HepG2 (cell line): ENCODE results near the gene RELB. TPM values are rescaled to one million over a fixed set of nuclear protein-coding genes. Genes with fewer than 3 reads are reported as not detected.
A peak's percentile ranks its signal among the peaks of the same experiment; 100 is the strongest.

Source experiments
- ATAC-seq: fragments of 200-7000 bp; cut with Tn5 transposase; 3 replicates; pipeline ENCODE4 v1.9.1; 2020; ENCODE audit warnings: mild to moderate bottlenecking, moderate library complexity
- BruUV-seq: library from RNA; stranded (reverse); fragments of 400-500 nt; replicated peaks from 2 replicates; lab custom pipeline; 2021; lab: Mats Ljungman, UMichigan
- CTCF ChIA-PET: fragments of 300-600 bp; formaldehyde crosslinking; extraction: SDS; loops from one replicate; lab custom pipeline; 2021; ENCODE audit warnings: low total read pairs, inconsistent platforms, low intra/inter-chr PET ratio; lab: Yijun Ruan, JAX
- POLR2A ChIA-PET: fragments of 350-600 bp; sonication (Branson Sonifier 250); formaldehyde crosslinking; loops from one replicate; lab custom pipeline; 2020; ENCODE audit warnings: antibody characterized with exemption, inconsistent platforms; lab: Yijun Ruan, JAX
- DNase-seq: peaks from one replicate; pipeline ENCODE4 v3.0.0-alpha.2; 2015; ENCODE audit warnings: low spot score
- FAIRE-seq: peaks from 3 replicates; lab custom pipeline; 2011; peaks lifted over from hg19 to GRCh38; lab: Jason Lieb, UNC
- H2AFZ ChIP-seq: one replicate; pipeline ENCODE4 v1.6.1; 2011; ENCODE audit warnings: low read length, inconsistent platforms
- H3K27ac ChIP-seq: fragments of 300-600 bp; 3 replicates; pipeline ENCODE4 v1.8.0; 2011; ENCODE audit warnings: mixed run types, mild to moderate bottlenecking, mixed read lengths, low read length, inconsistent platforms; ENCODE audit not compliant: insufficient read depth; ENCODE audit errors: extremely low read length
- H3K27me3 ChIP-seq, 2 experiments: fragments of 200-600 bp in 1 of 2; 2 replicates in 1 of 2; 3 replicates in 1 of 2; pipeline versions ENCODE4 v1.6.0 to v1.8.0; 2011; ENCODE audit warnings: low read length in 2 of 2, mild to moderate bottlenecking in 2 of 2, moderate library complexity in 2 of 2, inconsistent platforms in 1 of 2; ENCODE audit not compliant: insufficient read depth in 2 of 2, control insufficient read depth in 1 of 2
- H3K36me3 ChIP-seq, 2 experiments: fragments of 200-600 bp in 1 of 2; replicated peaks in 1 of 2; 2 replicates in 1 of 2; 3 replicates in 1 of 2; pipeline versions ENCODE4 v1.5.1 to v1.8.0; 2011; ENCODE audit warnings: low read length in 2 of 2, inconsistent platforms in 1 of 2; ENCODE audit not compliant: insufficient read depth in 2 of 2, control insufficient read depth in 1 of 2
- H3K4me1 ChIP-seq: 2 replicates; pipeline ENCODE4 v1.5.1; 2012; ENCODE audit warnings: low read length, inconsistent platforms; ENCODE audit not compliant: insufficient read depth
- H3K4me2 ChIP-seq: 2 replicates; pipeline ENCODE4 v1.6.0; 2011; ENCODE audit warnings: low read depth, low read length, inconsistent platforms
- H3K4me3 ChIP-seq, 3 experiments: fragments of 200-600 bp in 1 of 3; sonication (generic), shearing (Covaris generic) in 1 of 3; replicated peaks in 1 of 3; 2 replicates each; pipeline ENCODE4 v1.5.1; 2011 to 2016; ENCODE audit warnings: low read length in 3 of 3, inconsistent platforms in 2 of 3, low read depth in 2 of 3, mild to moderate bottlenecking in 2 of 3, control low read depth in 1 of 3, mixed read lengths in 1 of 3; ENCODE audit not compliant: insufficient read depth in 1 of 3
- H3K79me2 ChIP-seq: one replicate; pipeline ENCODE4 v1.6.1; 2011; ENCODE audit warnings: low read length, inconsistent platforms; ENCODE audit not compliant: insufficient read depth
- H3K9ac ChIP-seq: 2 replicates; pipeline ENCODE4 v1.6.0; 2011; ENCODE audit warnings: mild to moderate bottlenecking, low read depth, low read length, inconsistent platforms; ENCODE audit not compliant: insufficient read depth
- H3K9me3 ChIP-seq: 2 replicates; pipeline ENCODE4 v1.5.1; 2012; ENCODE audit warnings: mild to moderate bottlenecking, low read length
- H4K20me1 ChIP-seq: 2 replicates; pipeline ENCODE4 v1.6.0; 2011; ENCODE audit warnings: inconsistent platforms, mild to moderate bottlenecking, low read length, moderate library complexity; ENCODE audit not compliant: insufficient read depth
- AGO2 ChIP-seq: fragments of 200-400 bp; formaldehyde crosslinking; optimal IDR thresholded peaks from 2 replicates; pipeline ENCODE3; 2017; ENCODE audit warnings: mild to moderate bottlenecking, low read depth, low read length, moderate library complexity
- DDIT3 ChIP-seq: sonication (generic); formaldehyde crosslinking; IDR thresholded peaks from 2 replicates; pipeline ENCODE4 v1.4.0; 2020; ENCODE audit warnings: mild to moderate bottlenecking, missing genetic modification reagents
- EZH2 ChIP-seq: conservative IDR thresholded peaks from 2 replicates; pipeline ENCODE4 v1.6.1; 2012; ENCODE audit warnings: mild to moderate bottlenecking, low read depth, low read length, moderate library complexity
- HHEX ChIP-seq: IDR thresholded peaks from 2 replicates; pipeline ENCODE4 v1.6.1; 2016; ENCODE audit warnings: control low read depth
- HMGXB3 ChIP-seq: sonication (generic); formaldehyde crosslinking; IDR thresholded peaks from 2 replicates; pipeline ENCODE4 v1.4.0; 2020; ENCODE audit warnings: missing genetic modification reagents, borderline replicate concordance
- MEIS1 ChIP-seq: sonication (generic); formaldehyde crosslinking; IDR thresholded peaks from 2 replicates; pipeline ENCODE4 v1.9.0; 2021; ENCODE audit warnings: mild to moderate bottlenecking, missing genetic modification reagents, moderate library complexity, borderline replicate concordance
- NR2F6 ChIP-seq, 2 experiments: IDR thresholded peaks; 2 replicates each; pipeline ENCODE4 v1.6.1; 2016; ENCODE audit warnings: antibody characterized with exemption in 1 of 2, mild to moderate bottlenecking in 1 of 2
- SP5 ChIP-seq: IDR thresholded peaks from 2 replicates; pipeline ENCODE4 v1.6.1; 2016; ENCODE audit warnings: low read depth, borderline replicate concordance
- ZBTB3 ChIP-seq: sonication (generic); formaldehyde crosslinking; IDR thresholded peaks from 2 replicates; pipeline ENCODE4 v1.4.0; 2020; ENCODE audit warnings: low read depth, mild to moderate bottlenecking, moderate library complexity, missing genetic modification reagents, borderline replicate concordance
- ZBTB34 ChIP-seq: sonication (generic); formaldehyde crosslinking; IDR thresholded peaks from 2 replicates; pipeline ENCODE4 v1.8.0; 2022; ENCODE audit warnings: mild to moderate bottlenecking, missing genetic modification reagents
- ZBTB38 ChIP-seq: sonication (generic); formaldehyde crosslinking; IDR thresholded peaks from 2 replicates; pipeline ENCODE4 v1.5.1; 2020; ENCODE audit warnings: mild to moderate bottlenecking, missing genetic modification reagents
- ZNF256 ChIP-seq: sonication (generic); formaldehyde crosslinking; conservative IDR thresholded peaks from 2 replicates; pipeline ENCODE4 v1.4.0; 2020; ENCODE audit warnings: missing genetic modification reagents
- ZNF687 ChIP-seq: sonication (generic); formaldehyde crosslinking; IDR thresholded peaks from 2 replicates; pipeline ENCODE4 v1.5.1; 2020; ENCODE audit warnings: mild to moderate bottlenecking, missing genetic modification reagents, moderate library complexity
- ZNF878 ChIP-seq: sonication (generic); formaldehyde crosslinking; IDR thresholded peaks from 2 replicates; pipeline ENCODE4 v1.8.1; 2023; ENCODE audit warnings: mild to moderate bottlenecking, missing genetic modification reagents, moderate library complexity
- WGBS: methylation state at CpG from one replicate; pipeline ENCODE4 v1.1.6; 2017; ENCODE audit warnings: low lambda C conversion rate; 5-methylcytosine and 5-hydroxymethylcytosine counted together
- in situ Hi-C: cut with HindIII; loops from 2 replicates; pipeline ENCODE4 v1.10.0; 2017; ENCODE audit warnings: low pct_unique_long_range_greater_than_20kb; ENCODE audit not compliant: extremely low pct_ligation_motif_present
- intact Hi-C: fragments of 100-400 bp; cut with micrococcal nuclease; formaldehyde crosslinking; loops from one replicate; pipeline ENCODE4 v1.10.0; 2022; ENCODE audit not compliant: unreplicated experiment
- polyA plus RNA-seq, 8 experiments: library from polyadenylated mRNA; depleted of rRNA in 3 of 8; stranded (reverse) in 7 of 8; unstranded in 1 of 8; fragments of >200 nt; fragmentation: Illumina TruSeq in 4 of 8; extraction: Trizol in 4 of 8; gene quantifications; 2 replicates each; pipeline versions ENCODE4 v1.2.1 to v1.2.3, GENCODE V29; 2011 to 2016; ENCODE audit warnings: low read depth in 4 of 8, missing spikeins in 1 of 8, mixed read lengths in 1 of 8; ENCODE audit not compliant: insufficient read depth in 1 of 8
- total RNA-seq, 5 experiments: library from RNA; depleted of rRNA; stranded (reverse); fragments of >200 nt; fragmentation: Illumina TruSeq; extraction: Trizol; gene quantifications; 2 replicates each; pipeline ENCODE4 v1.2.3, GENCODE V29; 2016; ENCODE audit warnings: low read depth in 1 of 5

RELB gene
- total and polyA plus RNA-seq, 2 of the 13 experiments (the other 11 are each of a cell fraction or from before 2014, with no cell fraction given) = 1.9 to 3.5 TPM

- Histone ChIP-seq H3K79me2 (no peaks in the 10 kb centered on the region), H3K4me3 (no peak overlapping the region), H3K4me1 (no peaks in the 10 kb centered on the region), H3K27me3 (no peaks in the 10 kb centered on the region), H3K4me2 (no peak overlapping the region), H3K27ac (no peak overlapping the region), H3K9ac (no peak overlapping the region), H2AFZ (no peak overlapping the region), H3K36me3 (peaks cover 30 to 55% of the 10 kb centered on the region in 2 experiments; a peak in 4 of 5 replicates), H3K9me3 (no peaks in the 10 kb centered on the region), H4K20me1 (no peaks in the 10 kb centered on the region)
- ChIA-PET CTCF (no interaction called here), POLR2A (interaction anchor here (1.8 kb wide), 1 partner anchor 30 kb away, joined by 5 read pairs; the partner anchor contains the start of gene CLASRP)
- BruUV-seq = no TSS peak
- ATAC-seq (peak; percentile 51), FAIRE-seq (no peak), DNase-seq (no peak)
- in situ Hi-C loops = no loop called here
- TF ChIP-seq HMGXB3 (CRISPR knock-in tag) = no peak
- 0 out of 2 replicates have a peak, but pooled peaks have one; percentile 11 for TF ChIP-seq ZNF687 (CRISPR knock-in tag)
- TF ChIP-seq ZNF256 (CRISPR knock-in tag) = no peak
- no peak for TF ChIP-seq NR2F6 (IDR thresholded peaks at IDR 0.05)
- no peak for TF ChIP-seq NR2F6 (CRISPR knock-in tag; IDR thresholded peaks at IDR 0.05)
- no peak for TF ChIP-seq DDIT3 (CRISPR knock-in tag)
- TF ChIP-seq ZNF878 (CRISPR knock-in tag) = no peak
- no peak for TF ChIP-seq ZBTB3 (CRISPR knock-in tag)
- no peak for TF ChIP-seq ZBTB34 (CRISPR knock-in tag)
- peak; percentile 9 for TF ChIP-seq AGO2
- peak; percentile 71; the same call in 1 of the 2 replicates for TF ChIP-seq ZBTB38
- TF ChIP-seq EZH2 = no peak
- no peak for TF ChIP-seq HHEX (CRISPR knock-in tag)
- no peak for TF ChIP-seq SP5
- TF ChIP-seq MEIS1 (CRISPR knock-in tag) = no peak
- 96% methylated on average over 10 of the region's 13 CpGs for WGBS
- intact Hi-C loops = no loop called here
These were observed 67.8 kb downstream of the RELB start for GRCh38 chr19:45069056-45069455.
